Neural progenitor cell (in vitro differentiated cells): ENCODE measurements around the gene NOS3. TPM values are rescaled to one million over a fixed set of nuclear protein-coding genes. Genes with fewer than 3 reads are reported as not detected.

ENCODE experiments used
- DNase-seq: peaks from one replicate; pipeline ENCODE4 v3.0.0-alpha.2; 2016; ENCODE audit warnings: low spot score
- H2AFZ ChIP-seq: fragments of 200-600 bp; sonication (generic); replicated peaks from 2 replicates; pipeline ENCODE4 v1.6.1; 2016; ENCODE audit warnings: antibody characterized with exemption
- H3F3A ChIP-seq: fragments of 200-600 bp; sonication (generic); 2 replicates; pipeline ENCODE4 v1.6.1; 2016; ENCODE audit warnings: antibody characterized with exemption, low read depth
- H3K27ac ChIP-seq: fragments of 200-600 bp; sonication (generic); 2 replicates; pipeline ENCODE4 v1.5.1; 2016; ENCODE audit warnings: mild to moderate bottlenecking
- H3K27me3 ChIP-seq: fragments of 200-600 bp; sonication (generic); 2 replicates; pipeline ENCODE4 v1.6.1; 2016; ENCODE audit warnings: mild to moderate bottlenecking, moderate library complexity
- H3K36me3 ChIP-seq: fragments of 200-600 bp; sonication (generic); 2 replicates; pipeline ENCODE4 v1.5.1; 2016
- H3K4me1 ChIP-seq: fragments of 200-600 bp; sonication (generic); 2 replicates; pipeline ENCODE4 v1.6.1; 2016; ENCODE audit warnings: mixed run types
- H3K4me2 ChIP-seq: fragments of 200-600 bp; sonication (generic); 2 replicates; pipeline ENCODE4 v1.6.1; 2016
- H3K4me3 ChIP-seq: fragments of 200-600 bp; sonication (generic); 2 replicates; pipeline ENCODE4 v1.5.1; 2016
- H3K79me2 ChIP-seq: fragments of 200-600 bp; sonication (generic); 2 replicates; pipeline ENCODE4 v1.6.1; 2016; ENCODE audit warnings: low read depth
- H3K9ac ChIP-seq: fragments of 200-600 bp; sonication (generic); 2 replicates; pipeline ENCODE4 v1.6.1; 2016
- H3K9me3 ChIP-seq: fragments of 200-600 bp; sonication (generic); 2 replicates; pipeline ENCODE4 v1.5.1; 2016; ENCODE audit warnings: low read depth
- H4K20me1 ChIP-seq: fragments of 200-600 bp; sonication (generic); 2 replicates; pipeline ENCODE4 v1.6.1; 2016; ENCODE audit warnings: low read depth
- H3K27ac Mint-ChIP-seq: 3 replicates; pipeline ENCODE4 v1.8.0; 2021; ENCODE audit warnings: mixed read lengths
- H3K27me3 Mint-ChIP-seq: 2 replicates; pipeline ENCODE4 v1.8.0; 2022; ENCODE audit warnings: low read depth, mild to moderate bottlenecking, inconsistent platforms, moderate library complexity, mixed read lengths; ENCODE audit not compliant: insufficient read depth
- H3K36me3 Mint-ChIP-seq: 3 replicates; pipeline ENCODE4 v1.8.0; 2021; ENCODE audit warnings: mixed read lengths
- H3K4me1 Mint-ChIP-seq: 3 replicates; pipeline ENCODE4 v1.8.0; 2021; ENCODE audit warnings: mixed read lengths
- H3K4me3 Mint-ChIP-seq: 3 replicates; pipeline ENCODE4 v1.8.0; 2021; ENCODE audit warnings: mild to moderate bottlenecking, moderate library complexity, mixed read lengths
- H3K9me3 Mint-ChIP-seq: 3 replicates; pipeline ENCODE4 v1.8.0; 2020; ENCODE audit warnings: mixed read lengths
- EZH2 ChIP-seq: fragments of 200-600 bp; sonication (generic); IDR thresholded peaks from 2 replicates; pipeline ENCODE4 v1.6.1; 2017; ENCODE audit warnings: antibody characterized with exemption, mild to moderate bottlenecking, moderate library complexity
- EZH2phosphoT487 ChIP-seq: fragments of 200-600 bp; sonication (generic); IDR thresholded peaks from 2 replicates; pipeline ENCODE4 v1.6.1; 2017; ENCODE audit warnings: antibody characterized with exemption
- total RNA-seq: library from RNA; depleted of rRNA; stranded (reverse); fragments of >200 nt; gene quantifications from 2 replicates; pipeline ENCODE4 v1.2.3, GENCODE V29; 2015; ENCODE audit warnings: low replicate concordance
- TF ChIP-seq, protein P1 (sequence below): fragments of 200-600 bp; sonication (generic); IDR thresholded peaks from 2 replicates; pipeline ENCODE4 v1.5.1; 2017; ENCODE audit warnings: antibody characterized with exemption, mild to moderate bottlenecking

NOS3 gene
- total RNA-seq, 1 donor from 2014 or later = 1.3 TPM

GRCh38 chr7:151047976-151048815 is 57.4 kb downstream of the NOS3 start, which contains the start of gene ASIC3:
ASIC3 (plus strand) TSS chr7:151048531; CDS start chr7:151048886, 355 bp downstream.
- H3K4me1 Mint-ChIP-seq = no peaks in the 10 kb centered on the region
- Histone ChIP-seq H3K9ac (no peak within 1 kb of the TSS), H3K27me3 (peaks cover 43% of the 10 kb centered on the region), H3K27ac (no peak within 1 kb of the TSS), H3K4me2 (no peak within 1 kb of the TSS), H3K36me3 (no peaks in the 10 kb centered on the region), H3K4me3 (no peak within 1 kb of the TSS), H3K9me3 (no peaks in the 10 kb centered on the region), H2AFZ (no peak within 1 kb of the TSS), H3F3A (peaks cover 7% of the 10 kb centered on the region), H3K79me2 (no peaks in the 10 kb centered on the region), H4K20me1 (peaks cover 34% of the 10 kb centered on the region), H3K4me1 (no peaks in the 10 kb centered on the region)
- H3K4me3 Mint-ChIP-seq = no peak within 1 kb of the TSS
- H3K27me3 Mint-ChIP-seq = peaks cover 10% of the 10 kb centered on the region
- DNase-seq = no peak
- peaks cover 5% of the 10 kb centered on the region for H3K36me3 Mint-ChIP-seq
- no peaks in the 10 kb centered on the region for H3K9me3 Mint-ChIP-seq
- H3K27ac Mint-ChIP-seq = no peak within 1 kb of the TSS
- no peak for TF ChIP-seq EZH2
- no peak for TF ChIP-seq EZH2phosphoT487
- TF ChIP-seq, protein P1, sequence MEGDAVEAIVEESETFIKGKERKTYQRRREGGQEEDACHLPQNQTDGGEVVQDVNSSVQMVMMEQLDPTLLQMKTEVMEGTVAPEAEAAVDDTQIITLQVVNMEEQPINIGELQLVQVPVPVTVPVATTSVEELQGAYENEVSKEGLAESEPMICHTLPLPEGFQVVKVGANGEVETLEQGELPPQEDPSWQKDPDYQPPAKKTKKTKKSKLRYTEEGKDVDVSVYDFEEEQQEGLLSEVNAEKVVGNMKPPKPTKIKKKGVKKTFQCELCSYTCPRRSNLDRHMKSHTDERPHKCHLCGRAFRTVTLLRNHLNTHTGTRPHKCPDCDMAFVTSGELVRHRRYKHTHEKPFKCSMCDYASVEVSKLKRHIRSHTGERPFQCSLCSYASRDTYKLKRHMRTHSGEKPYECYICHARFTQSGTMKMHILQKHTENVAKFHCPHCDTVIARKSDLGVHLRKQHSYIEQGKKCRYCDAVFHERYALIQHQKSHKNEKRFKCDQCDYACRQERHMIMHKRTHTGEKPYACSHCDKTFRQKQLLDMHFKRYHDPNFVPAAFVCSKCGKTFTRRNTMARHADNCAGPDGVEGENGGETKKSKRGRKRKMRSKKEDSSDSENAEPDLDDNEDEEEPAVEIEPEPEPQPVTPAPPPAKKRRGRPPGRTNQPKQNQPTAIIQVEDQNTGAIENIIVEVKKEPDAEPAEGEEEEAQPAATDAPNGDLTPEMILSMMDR = no peak

DNA sequence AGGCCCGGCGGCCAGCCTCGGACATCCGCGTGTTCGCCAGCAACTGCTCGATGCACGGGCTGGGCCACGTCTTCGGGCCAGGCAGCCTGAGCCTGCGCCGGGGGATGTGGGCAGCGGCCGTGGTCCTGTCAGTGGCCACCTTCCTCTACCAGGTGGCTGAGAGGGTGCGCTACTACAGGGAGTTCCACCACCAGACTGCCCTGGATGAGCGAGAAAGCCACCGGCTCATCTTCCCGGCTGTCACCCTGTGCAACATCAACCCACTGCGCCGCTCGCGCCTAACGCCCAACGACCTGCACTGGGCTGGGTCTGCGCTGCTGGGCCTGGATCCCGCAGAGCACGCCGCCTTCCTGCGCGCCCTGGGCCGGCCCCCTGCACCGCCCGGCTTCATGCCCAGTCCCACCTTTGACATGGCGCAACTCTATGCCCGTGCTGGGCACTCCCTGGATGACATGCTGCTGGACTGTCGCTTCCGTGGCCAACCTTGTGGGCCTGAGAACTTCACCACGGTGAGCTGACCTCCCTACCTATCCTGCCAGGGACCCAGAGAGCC is 58.2 kb downstream of the NOS3 start:
- no peaks in the 10 kb centered on the region for H3K4me1 ChIP-seq
- no peak for DNase-seq
- peaks cover 37% of the 10 kb centered on the region for H4K20me1 ChIP-seq
- no peak overlapping the region for H3K27ac Mint-ChIP-seq
- H3K79me2 ChIP-seq = no peaks in the 10 kb centered on the region
- peaks cover 43% of the 10 kb centered on the region for H3K27me3 ChIP-seq
- H3K4me3 Mint-ChIP-seq = no peak overlapping the region
- H3F3A ChIP-seq = peaks cover 7% of the 10 kb centered on the region
- H3K4me1 Mint-ChIP-seq = no peaks in the 10 kb centered on the region
- no peak for TF ChIP-seq EZH2phosphoT487
- no peak for TF ChIP-seq EZH2
- TF ChIP-seq, protein P1 = no peak
- H3K27me3 Mint-ChIP-seq = peaks cover 10% of the 10 kb centered on the region
- no peaks in the 10 kb centered on the region for H3K36me3 ChIP-seq
- H3K27ac ChIP-seq = no peak overlapping the region
- H3K36me3 Mint-ChIP-seq = peaks cover 5% of the 10 kb centered on the region
- H2AFZ ChIP-seq = no peak overlapping the region
- H3K9me3 Mint-ChIP-seq = no peaks in the 10 kb centered on the region
- H3K9me3 ChIP-seq = no peaks in the 10 kb centered on the region
- H3K9ac ChIP-seq = no peak overlapping the region
- no peak overlapping the region for H3K4me2 ChIP-seq
- H3K4me3 ChIP-seq = no peak overlapping the region

GRCh38 chr7:151051108-151051507 is 60.3 kb downstream of the NOS3 start:
- TF ChIP-seq, protein P1 = no peak
- TF ChIP-seq EZH2phosphoT487 = peak; percentile 44
- peak; percentile 63 for TF ChIP-seq EZH2
- no peaks in the 10 kb centered on the region for H3K9me3 Mint-ChIP-seq
- Histone ChIP-seq H3K9me3 (no peaks in the 10 kb centered on the region), H4K20me1 (peaks cover 39% of the 10 kb centered on the region), H2AFZ (no peak overlapping the region), H3K36me3 (no peaks in the 10 kb centered on the region), H3F3A (peaks cover 7% of the 10 kb centered on the region), H3K4me2 (peak overlapping the region; percentile 75), H3K4me3 (no peak overlapping the region), H3K27me3 (peaks cover 50% of the 10 kb centered on the region), H3K27ac (no peak overlapping the region), H3K9ac (no peak overlapping the region), H3K4me1 (no peaks in the 10 kb centered on the region), H3K79me2 (no peaks in the 10 kb centered on the region)
- H3K27me3 Mint-ChIP-seq = peaks cover 14% of the 10 kb centered on the region
- H3K4me1 Mint-ChIP-seq = peaks cover 2% of the 10 kb centered on the region
- no peak overlapping the region for H3K4me3 Mint-ChIP-seq
- peak; percentile 95 for DNase-seq
- no peak overlapping the region for H3K27ac Mint-ChIP-seq
- peaks cover 5% of the 10 kb centered on the region for H3K36me3 Mint-ChIP-seq
